GM12801 (cell line): Measurements from ENCODE around the gene STK32C.

Source experiments
- TF ChIP-seq, protein P1 (sequence below): IDR thresholded peaks from one replicate; pipeline ENCODE4 v1.5.1; 2011; ENCODE audit warnings: control low read depth; ENCODE audit not compliant: insufficient read length; ENCODE audit errors: extremely low read depth

Gene STK32C

GRCh38 chr10:132351611-132352010, 43.9 kb upstream of the STK32C start:
- TF ChIP-seq, protein P1, sequence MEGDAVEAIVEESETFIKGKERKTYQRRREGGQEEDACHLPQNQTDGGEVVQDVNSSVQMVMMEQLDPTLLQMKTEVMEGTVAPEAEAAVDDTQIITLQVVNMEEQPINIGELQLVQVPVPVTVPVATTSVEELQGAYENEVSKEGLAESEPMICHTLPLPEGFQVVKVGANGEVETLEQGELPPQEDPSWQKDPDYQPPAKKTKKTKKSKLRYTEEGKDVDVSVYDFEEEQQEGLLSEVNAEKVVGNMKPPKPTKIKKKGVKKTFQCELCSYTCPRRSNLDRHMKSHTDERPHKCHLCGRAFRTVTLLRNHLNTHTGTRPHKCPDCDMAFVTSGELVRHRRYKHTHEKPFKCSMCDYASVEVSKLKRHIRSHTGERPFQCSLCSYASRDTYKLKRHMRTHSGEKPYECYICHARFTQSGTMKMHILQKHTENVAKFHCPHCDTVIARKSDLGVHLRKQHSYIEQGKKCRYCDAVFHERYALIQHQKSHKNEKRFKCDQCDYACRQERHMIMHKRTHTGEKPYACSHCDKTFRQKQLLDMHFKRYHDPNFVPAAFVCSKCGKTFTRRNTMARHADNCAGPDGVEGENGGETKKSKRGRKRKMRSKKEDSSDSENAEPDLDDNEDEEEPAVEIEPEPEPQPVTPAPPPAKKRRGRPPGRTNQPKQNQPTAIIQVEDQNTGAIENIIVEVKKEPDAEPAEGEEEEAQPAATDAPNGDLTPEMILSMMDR: no peak

GRCh38 chr10:132350946-132351345, 43.2 kb upstream of the STK32C start:
- TF ChIP-seq, protein P1: no peak

DNA sequence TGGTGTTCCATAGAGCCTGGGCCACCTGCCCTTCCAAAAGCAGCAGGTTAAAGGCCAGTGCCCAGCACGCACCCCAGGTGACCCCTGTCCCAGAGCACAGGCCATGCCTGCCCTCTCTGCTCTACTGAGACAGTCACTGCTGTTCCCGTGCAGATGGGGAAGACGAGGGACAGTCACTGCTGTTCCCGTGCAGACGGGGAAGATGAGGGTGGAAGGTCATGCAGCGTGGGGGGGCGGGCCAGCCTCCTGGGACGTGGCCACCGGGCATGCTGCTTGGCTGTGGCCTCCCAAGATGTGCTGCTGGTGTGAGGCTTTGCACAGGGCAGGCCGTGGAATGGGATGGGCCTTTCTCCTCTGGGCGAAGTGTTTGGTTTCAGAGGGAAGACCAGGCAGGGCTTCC, 42.6 kb upstream of the STK32C start:
- TF ChIP-seq, protein P1: no peak

- TF ChIP-seq, protein P1: no peak
Observed at GRCh38 chr10:132349766-132350165, 42.0 kb upstream of the STK32C start.

DNA sequence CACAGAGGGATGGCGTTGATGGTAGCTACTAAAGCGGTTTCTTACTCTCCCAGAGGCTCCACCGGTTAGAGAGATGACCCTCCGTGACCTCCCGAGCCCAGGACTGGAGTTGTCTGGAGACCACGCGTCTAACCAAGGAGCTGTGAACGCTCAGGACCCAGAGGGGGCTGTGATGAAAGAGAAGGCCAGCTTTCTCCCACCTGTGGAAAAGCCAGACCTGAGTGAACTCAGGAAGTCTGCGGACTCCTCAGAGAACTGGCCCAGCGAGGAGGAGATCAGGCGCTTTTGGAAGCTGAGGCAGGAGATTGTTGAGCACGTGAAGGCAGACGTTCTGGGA, 40.1 kb upstream of the STK32C start:
- TF ChIP-seq, protein P1: no peak

GRCh38 chr10:132347211-132347930, 39.6 kb upstream of the STK32C start:
- TF ChIP-seq, protein P1: no peak

GRCh38 chr10:132346806-132347205, 39.1 kb upstream of the STK32C start:
- TF ChIP-seq, protein P1: no peak
